Esophagus muscularis mucosa (tissue), 4 donors: Measurements from ENCODE around the gene PHACTR1. TPM values are rescaled to one million over a fixed set of nuclear protein-coding genes. Genes with fewer than 3 reads are reported as not detected.
A peak's percentile ranks its signal among the peaks of the same experiment; 100 is the strongest.

Source experiments
- DNase-seq: peaks from one replicate; pipeline ENCODE4 v3.0.0-alpha.2; 2017; ENCODE audit errors: extremely low spot score
- H3K27ac ChIP-seq, 4 donors: fragments of 200-600 bp; sonication (generic); replicated peaks in 1 of 4; 1 replicate in 3 of 4; 2 replicates in 1 of 4; pipeline ENCODE4 v1.5.1; 2016 to 2019; ENCODE audit warnings: mild to moderate bottlenecking in 1 of 4
- H3K27me3 ChIP-seq, 4 donors: fragments of 200-600 bp; sonication (generic); one replicate each; pipeline versions ENCODE4 v1.5.1 to v1.6.0; 2016 to 2019
- H3K36me3 ChIP-seq, 4 donors: fragments of 200-600 bp; sonication (generic); one replicate each; pipeline ENCODE4 v1.5.1; 2016 to 2019
- H3K4me1 ChIP-seq, 4 donors: fragments of 200-600 bp; sonication (generic); one replicate each; pipeline ENCODE4 v1.5.1; 2016 to 2019
- H3K4me3 ChIP-seq, 4 donors: fragments of 200-600 bp; sonication (generic); 1 replicate in 2 of 4; 2 replicates in 2 of 4; pipeline ENCODE4 v1.5.1; 2016 to 2019; ENCODE audit warnings: mild to moderate bottlenecking in 4 of 4, moderate library complexity in 1 of 4
- H3K9me3 ChIP-seq, 4 donors: fragments of 200-600 bp; sonication (generic); 1 replicate in 3 of 4; 2 replicates in 1 of 4; pipeline ENCODE4 v1.5.1; 2016 to 2019
- CTCF ChIP-seq, 3 experiments: fragments of 200-600 bp in 2 of 3; fragments of 450-650 bp in 1 of 3; sonication (generic) in 2 of 3; IDR thresholded peaks; one replicate each; pipeline ENCODE4 v1.5.1; 2017 to 2019; ENCODE audit warnings: antibody characterized with exemption in 3 of 3, mild to moderate bottlenecking in 2 of 3, moderate library complexity in 1 of 3
- EP300 ChIP-seq: sonication (generic); formaldehyde crosslinking; IDR thresholded peaks from one replicate; pipeline ENCODE4 v1.6.1; 2017; ENCODE audit warnings: antibody characterized with exemption
- POLR2A ChIP-seq: fragments of 450-650 bp; IDR thresholded peaks from one replicate; pipeline ENCODE4 v1.6.1; 2017; ENCODE audit warnings: antibody characterized with exemption, moderate library complexity, mild to moderate bottlenecking, low read depth
- POLR2AphosphoS5 ChIP-seq, 2 donors: sonication (generic); formaldehyde crosslinking; IDR thresholded peaks; one replicate each; pipeline ENCODE4 v1.6.1; 2017; ENCODE audit warnings: antibody characterized with exemption in 2 of 2
- WGBS: methylation state at CpG from one replicate; pipeline ENCODE4 v1.1.5; 2018; 5-methylcytosine and 5-hydroxymethylcytosine counted together
- intact Hi-C: fragments of 100-400 bp; cut with DNase I; formaldehyde crosslinking; loops from one replicate; pipeline ENCODE4 v1.15.1; 2023
- total RNA-seq, 4 donors: library from RNA; depleted of rRNA; stranded (reverse); fragments of >200 nt; gene quantifications; one replicate each; pipeline versions ENCODE4 v1.1.0 to v1.2.1, GENCODE V29; 2016

Gene PHACTR1
- total RNA-seq, 4 donors from 2014 or later: 0.83 to 4.2 (median 3.1) TPM

GRCh38 chr6:12958052-12958706 is 241.6 kb downstream of the PHACTR1 start:
- WGBS: 22% methylated on average over 9 of the region's 9 CpGs
- peaks cover 0 to 7% (median 0%) of the 10 kb centered on the region in 4 donors for H3K27me3 ChIP-seq
- DNase-seq: no peak
- no peaks in the 10 kb centered on the region for H3K36me3 ChIP-seq
- H3K9me3 ChIP-seq: no peaks in the 10 kb centered on the region
- intact Hi-C loops: no loop called here
- H3K4me1 ChIP-seq: peaks cover 8 to 19% (median 16%) of the 10 kb centered on the region in 4 donors
- H3K27ac ChIP-seq: peak overlapping the region; percentile 60 to 69 (median 68)
- peak overlapping the region; percentile 48 to 67 (median 65) for H3K4me3 ChIP-seq
- TF ChIP-seq POLR2A: no peak
- TF ChIP-seq POLR2AphosphoS5 (IDR thresholded peaks at IDR 0.05): peak in 1 of 2 donors; percentile 2

DNA sequence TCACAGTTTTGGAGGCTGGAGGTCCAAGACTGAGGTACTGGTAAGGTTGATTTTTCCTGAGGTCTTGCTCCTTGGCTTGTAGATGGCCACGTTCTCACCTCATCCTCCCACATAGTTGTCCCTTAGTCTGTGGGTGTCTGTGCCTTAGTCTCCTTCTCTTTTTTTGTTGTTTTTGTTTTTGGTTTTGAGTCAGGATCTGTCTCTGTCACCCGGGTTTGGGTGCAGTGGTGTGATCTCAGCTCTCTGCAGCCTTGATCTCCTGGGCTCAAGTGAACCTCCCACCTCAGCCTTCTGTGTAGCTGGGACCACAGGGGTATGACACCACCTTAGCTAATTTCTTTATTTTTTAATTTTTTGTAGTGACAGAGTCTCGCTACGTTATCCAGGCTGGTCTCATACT is 245.2 kb downstream of the PHACTR1 start:
- H3K9me3 ChIP-seq: no peaks in the 10 kb centered on the region
- peaks cover 0 to 7% (median 0%) of the 10 kb centered on the region in 4 donors for H3K27me3 ChIP-seq
- H3K4me3 ChIP-seq: no peak overlapping the region
- DNase-seq: no peak
- H3K27ac ChIP-seq: no peak overlapping the region
- H3K36me3 ChIP-seq: no peaks in the 10 kb centered on the region
- intact Hi-C loops: no loop called here
- 91% methylated on average over 4 of the region's 4 CpGs for WGBS
- TF ChIP-seq POLR2AphosphoS5 (IDR thresholded peaks at IDR 0.05) (no peak), CTCF (IDR thresholded peaks at IDR 0.05) (no peak), POLR2A (no peak), EP300 (no peak)
- peaks cover 8 to 15% (median 13%) of the 10 kb centered on the region in 4 donors for H3K4me1 ChIP-seq

DNA sequence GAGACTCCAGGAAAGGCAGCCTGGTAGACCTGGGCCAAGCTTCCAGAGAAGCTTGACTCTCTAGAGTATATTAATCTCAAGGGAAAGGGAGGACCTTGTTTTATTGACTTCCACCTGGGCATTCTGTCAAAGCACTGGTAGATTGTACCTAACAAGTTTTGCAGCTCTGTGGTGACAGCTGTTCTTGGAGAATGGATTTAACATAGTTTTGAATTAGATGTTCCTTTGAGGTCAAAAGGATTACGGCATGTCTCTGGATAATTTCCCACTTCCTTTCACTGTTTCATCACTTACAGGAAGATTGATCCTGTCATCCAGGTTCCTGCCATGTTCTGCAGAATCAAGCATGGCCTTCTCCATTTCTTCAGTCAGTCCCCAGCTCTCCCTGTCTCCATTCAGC is 246.0 kb downstream of the PHACTR1 start:
- peaks cover 0 to 7% (median 0%) of the 10 kb centered on the region in 4 donors for H3K27me3 ChIP-seq
- no peak for DNase-seq
- H3K9me3 ChIP-seq: no peaks in the 10 kb centered on the region
- H3K4me1 ChIP-seq: peaks cover 6 to 12% (median 8%) of the 10 kb centered on the region in 4 donors
- TF ChIP-seq POLR2AphosphoS5 (IDR thresholded peaks at IDR 0.05): no peak
- TF ChIP-seq CTCF (IDR thresholded peaks at IDR 0.05): no peak
- no peak for TF ChIP-seq EP300
- no peak for TF ChIP-seq POLR2A
- no peak overlapping the region for H3K27ac ChIP-seq
- no peak overlapping the region for H3K4me3 ChIP-seq
- no peaks in the 10 kb centered on the region for H3K36me3 ChIP-seq
- intact Hi-C loops: no loop called here
- 60% methylated on average over 1 of the region's 1 CpG for WGBS

DNA sequence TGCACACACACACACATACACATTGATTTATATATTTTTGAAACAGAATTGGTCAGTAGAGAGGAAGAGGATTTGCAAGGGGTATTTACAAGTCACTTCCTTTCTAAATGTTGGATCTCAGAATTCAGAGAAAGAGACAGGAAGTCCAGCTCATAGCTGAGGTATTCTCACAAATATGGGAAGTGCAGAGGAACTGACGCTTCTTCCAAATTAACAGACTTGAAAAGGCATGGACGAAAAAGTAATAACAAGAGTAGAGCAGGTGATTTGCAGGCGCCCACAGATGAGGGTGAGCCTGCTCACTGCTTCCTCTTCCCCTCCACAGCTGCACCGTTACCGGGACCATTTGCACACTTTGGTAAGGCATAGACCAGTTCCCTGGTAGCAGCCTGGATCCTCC is 246.4 kb downstream of the PHACTR1 start:
- Histone ChIP-seq H3K36me3 (no peaks in the 10 kb centered on the region), H3K4me1 (peaks cover 1 to 10% (median 7%) of the 10 kb centered on the region in 4 donors), H3K27me3 (peaks cover 0 to 7% (median 0%) of the 10 kb centered on the region in 4 donors), H3K27ac (no peak overlapping the region), H3K9me3 (no peaks in the 10 kb centered on the region), H3K4me3 (no peak overlapping the region)
- DNase-seq: no peak
- 76% methylated on average over 5 of the region's 5 CpGs for whole genome bisulfite sequencing
- intact Hi-C loops: no loop called here
- no peak for TF ChIP-seq POLR2A
- no peak for TF ChIP-seq POLR2AphosphoS5 (IDR thresholded peaks at IDR 0.05)
- no peak for TF ChIP-seq EP300
- no peak for TF ChIP-seq CTCF (IDR thresholded peaks at IDR 0.05)

DNA sequence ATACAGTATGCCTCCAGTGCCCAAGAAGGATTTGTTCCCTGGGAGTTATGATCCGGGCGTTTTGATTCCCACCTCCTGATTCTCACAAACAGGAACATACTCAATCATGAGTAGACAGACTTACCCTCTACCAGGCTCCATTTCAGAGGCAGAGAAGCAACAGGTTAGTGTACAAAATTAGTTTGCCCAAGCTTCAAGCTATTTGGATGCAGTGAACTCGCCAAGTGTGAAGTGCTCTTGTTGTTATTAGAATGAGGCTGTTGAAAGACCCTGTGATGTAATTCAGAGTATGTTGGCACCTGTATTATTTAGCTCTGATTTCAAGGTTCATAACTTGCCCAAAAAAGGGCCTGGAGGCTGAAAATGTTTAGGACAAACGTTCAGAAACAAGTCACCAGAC is 247.0 kb downstream of the PHACTR1 start:
- 74% methylated on average over 4 of the region's 4 CpGs for WGBS
- DNase-seq: no peak
- peaks cover 0 to 10% (median 1%) of the 10 kb centered on the region in 4 donors for H3K4me1 ChIP-seq
- TF ChIP-seq POLR2AphosphoS5 (IDR thresholded peaks at IDR 0.05) (no peak), POLR2A (no peak), CTCF (IDR thresholded peaks at IDR 0.05) (no peak), EP300 (no peak)
- intact Hi-C loops: no loop called here
- no peaks in the 10 kb centered on the region for H3K9me3 ChIP-seq
- peaks cover 0 to 7% (median 0%) of the 10 kb centered on the region in 4 donors for H3K27me3 ChIP-seq
- no peak overlapping the region for H3K27ac ChIP-seq
- no peaks in the 10 kb centered on the region for H3K36me3 ChIP-seq
- H3K4me3 ChIP-seq: no peak overlapping the region
